HEK293T (cell line): ENCODE data around the gene POLR1H.
"Not testable (repeated sequence)": the region's sequence is repeated elsewhere in the genome, so short reads cannot be mapped to it uniquely, and the experiment has no call there.

Experiments used
- CTCF ChIA-PET: fragments of 350-600 bp; formaldehyde crosslinking; extraction: SDS; loops from one replicate; lab custom pipeline; 2021; ENCODE audit warnings: antibody characterized with exemption, inconsistent platforms; lab: Yijun Ruan, JAX
- POLR2A ChIA-PET: fragments of 350-600 bp; formaldehyde crosslinking; extraction: SDS; loops from one replicate; lab custom pipeline; 2020; ENCODE audit warnings: antibody characterized with exemption, inconsistent platforms; lab: Yijun Ruan, JAX
- DNase-seq: peaks from one replicate; pipeline ENCODE4 v3.0.0; 2012; ENCODE audit warnings: mixed read lengths; ENCODE audit errors: extremely low spot score
- ARNT ChIP-seq: fragments of 450-650 bp; IDR thresholded peaks from 2 replicates; pipeline ENCODE4 v1.6.1; 2017; ENCODE audit warnings: mild to moderate bottlenecking
- BHLHE40 ChIP-seq: fragments of 450-650 bp; IDR thresholded peaks from 2 replicates; pipeline ENCODE4 v1.6.1; 2016; ENCODE audit warnings: mild to moderate bottlenecking, moderate library complexity, borderline replicate concordance
- CTBP1 ChIP-seq: fragments of 450-650 bp; IDR thresholded peaks from 2 replicates; pipeline ENCODE4 v1.6.1; 2016; ENCODE audit warnings: borderline replicate concordance
- ELF4 ChIP-seq: fragments of 450-650 bp; IDR thresholded peaks from 2 replicates; pipeline ENCODE4 v1.6.1; 2017; ENCODE audit warnings: antibody characterized with exemption
- FOXA1 ChIP-seq: fragments of 450-650 bp; IDR thresholded peaks from 2 replicates; pipeline ENCODE4 v1.6.1; 2016; ENCODE audit warnings: mild to moderate bottlenecking
- FOXK2 ChIP-seq: fragments of 450-650 bp; IDR thresholded peaks from 2 replicates; pipeline ENCODE4 v1.6.1; 2016; ENCODE audit warnings: mild to moderate bottlenecking
- FOXM1 ChIP-seq: fragments of 450-650 bp; IDR thresholded peaks from 2 replicates; pipeline ENCODE4 v1.6.1; 2017; ENCODE audit warnings: mild to moderate bottlenecking, borderline replicate concordance
- HDGF ChIP-seq: fragments of 450-650 bp; IDR thresholded peaks from 2 replicates; pipeline ENCODE4 v1.6.1; 2017; ENCODE audit warnings: antibody characterized with exemption, borderline replicate concordance
- L3MBTL2 ChIP-seq: fragments of 450-650 bp; conservative IDR thresholded peaks from 2 replicates; pipeline ENCODE4 v1.6.1; 2016; ENCODE audit warnings: mild to moderate bottlenecking
- LEF1 ChIP-seq: fragments of 450-650 bp; IDR thresholded peaks from 2 replicates; pipeline ENCODE4 v1.6.1; 2017; ENCODE audit warnings: mild to moderate bottlenecking, borderline replicate concordance
- NFRKB ChIP-seq: fragments of 450-650 bp; IDR thresholded peaks from 2 replicates; pipeline ENCODE4 v1.6.1; 2016; ENCODE audit warnings: mild to moderate bottlenecking, moderate library complexity
- SP1 ChIP-seq: fragments of 450-650 bp; IDR thresholded peaks from 2 replicates; pipeline ENCODE4 v1.6.1; 2017
- SUZ12 ChIP-seq: fragments of 450-650 bp; IDR thresholded peaks from 2 replicates; pipeline ENCODE4 v1.6.1; 2016; ENCODE audit warnings: mild to moderate bottlenecking
- TARDBP ChIP-seq: fragments of 450-650 bp; IDR thresholded peaks from 2 replicates; pipeline ENCODE4 v1.6.1; 2016
- ZNF384 ChIP-seq: fragments of 450-650 bp; IDR thresholded peaks from 2 replicates; pipeline ENCODE4 v1.6.1; 2016
- TF ChIP-seq, protein P1 (sequence below): fragments of 450-650 bp; IDR thresholded peaks from 2 replicates; pipeline ENCODE4 v1.6.1; 2016

The POLR1H gene

DNA sequence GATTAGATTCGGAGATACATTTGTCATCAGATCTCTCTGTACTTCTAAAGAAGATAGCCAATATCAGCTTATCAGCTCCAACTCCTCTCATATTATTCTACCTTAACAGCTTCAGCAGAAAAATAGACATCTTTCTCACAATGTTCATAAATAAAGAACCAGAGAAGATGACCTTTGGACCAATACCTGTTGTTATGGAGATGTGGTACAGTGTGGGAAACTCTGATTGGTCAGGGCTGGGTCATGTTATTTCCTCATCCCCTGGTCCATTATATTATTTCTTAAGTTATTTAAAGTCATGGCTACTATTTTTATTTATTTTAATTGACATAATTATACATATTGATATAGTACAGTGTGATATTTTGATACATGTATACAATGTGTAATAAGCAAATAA is 35.9 kb upstream of the POLR1H start:
- TF ChIP-seq CTBP1: no peak
- no peak for TF ChIP-seq BHLHE40
- TF ChIP-seq FOXK2: no peak
- no peak for TF ChIP-seq HDGF
- TF ChIP-seq SP1: no peak
- no peak for TF ChIP-seq NFRKB
- TF ChIP-seq L3MBTL2: no peak
- TF ChIP-seq, protein P1, sequence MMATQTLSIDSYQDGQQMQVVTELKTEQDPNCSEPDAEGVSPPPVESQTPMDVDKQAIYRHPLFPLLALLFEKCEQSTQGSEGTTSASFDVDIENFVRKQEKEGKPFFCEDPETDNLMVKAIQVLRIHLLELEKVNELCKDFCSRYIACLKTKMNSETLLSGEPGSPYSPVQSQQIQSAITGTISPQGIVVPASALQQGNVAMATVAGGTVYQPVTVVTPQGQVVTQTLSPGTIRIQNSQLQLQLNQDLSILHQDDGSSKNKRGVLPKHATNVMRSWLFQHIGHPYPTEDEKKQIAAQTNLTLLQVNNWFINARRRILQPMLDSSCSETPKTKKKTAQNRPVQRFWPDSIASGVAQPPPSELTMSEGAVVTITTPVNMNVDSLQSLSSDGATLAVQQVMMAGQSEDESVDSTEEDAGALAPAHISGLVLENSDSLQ: no peak
- no peak for TF ChIP-seq ELF4
- no peak for TF ChIP-seq FOXM1
- no peak for TF ChIP-seq TARDBP

DNA sequence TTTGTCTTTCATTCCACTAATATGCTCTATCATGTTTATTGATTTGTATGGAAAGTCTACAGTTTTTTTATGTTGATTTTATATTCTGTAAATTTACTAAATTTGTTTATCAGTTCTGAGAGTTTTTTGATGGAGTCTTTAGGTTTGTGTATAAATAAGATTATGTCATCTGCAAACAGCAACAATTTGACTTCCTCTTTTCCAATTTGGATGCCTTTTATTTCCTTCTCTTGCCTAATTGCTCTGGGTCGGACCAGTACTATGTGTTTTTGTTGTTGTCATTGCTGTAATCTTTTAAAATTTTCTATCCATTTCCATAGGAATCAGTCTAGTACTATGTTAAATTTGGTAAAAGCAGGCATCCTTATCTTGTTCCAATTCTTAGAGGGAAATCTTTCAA is 31.5 kb upstream of the POLR1H start:
- DNase-seq: no peak
- ChIA-PET POLR2A (no interaction called here), CTCF (no interaction called here)
- TF ChIP-seq NFRKB (no peak), FOXK2 (no peak), ELF4 (no peak), SP1 (no peak), L3MBTL2 (no peak), HDGF (no peak), BHLHE40 (no peak)

More for the DNA sequence above, 35.9 kb upstream of the POLR1H start:
- DNase-seq: no peak
- ChIA-PET CTCF (interaction anchor here (0.5 kb wide), 1 partner anchor 122 kb away, joined by 3 read pairs; no protein-coding TSS in a partner anchor), POLR2A (interaction anchor here (1.1 kb wide), 1 partner anchor 35 kb away, joined by 3 read pairs; no protein-coding TSS in a partner anchor)

DNA sequence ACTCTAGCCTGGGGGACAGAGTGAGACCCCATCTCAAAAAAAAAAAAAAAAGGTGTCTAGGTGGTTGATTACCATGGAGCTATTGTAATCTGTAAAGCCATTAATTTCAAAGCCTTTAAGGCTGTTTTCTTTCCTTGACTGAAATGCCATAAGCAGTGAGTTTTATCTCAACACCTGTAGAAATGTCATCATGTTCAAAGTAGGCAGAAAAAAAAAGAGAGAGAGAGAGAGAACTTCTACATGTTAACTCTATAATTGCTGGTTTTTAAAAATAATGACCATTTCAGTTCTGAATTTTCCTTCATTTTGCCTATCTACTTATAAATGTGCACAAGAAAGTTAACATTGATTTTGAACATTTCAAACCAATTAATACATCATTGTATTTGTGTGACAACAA is 29.7 kb upstream of the POLR1H start:
- TF ChIP-seq SP1 (no peak), HDGF (no peak), NFRKB (no peak), FOXM1 (no peak), FOXK2 (no peak), ZNF384 (no peak), FOXA1 (no peak), SUZ12 (no peak), BHLHE40 (no peak), CTBP1 (no peak), ARNT (no peak)
- DNase-seq: no peak
- POLR2A ChIA-PET: no interaction called here
- CTCF ChIA-PET: no interaction called here

DNA sequence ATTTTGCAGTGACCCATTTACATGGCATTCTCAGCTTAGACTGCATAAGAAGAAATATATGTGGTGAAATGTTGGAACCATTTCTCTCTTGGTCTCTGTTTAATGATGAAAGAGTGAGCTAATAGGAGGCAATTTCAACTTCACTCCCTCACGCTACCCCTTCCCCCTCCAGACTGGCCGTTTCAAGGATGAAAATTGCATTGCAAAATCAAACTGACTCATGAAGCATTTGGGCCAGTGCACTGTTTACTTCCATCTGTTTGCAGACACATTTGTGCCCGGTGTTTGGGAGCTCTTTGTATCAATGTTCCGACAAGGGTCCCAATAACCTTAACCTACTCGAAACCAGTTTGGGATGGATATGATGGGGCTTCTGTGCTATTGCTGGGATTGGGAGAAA is 27.6 kb upstream of the POLR1H start:
- DNase-seq, POLR2A ChIA-PET, CTCF ChIA-PET: not testable (repeated sequence)

DNA sequence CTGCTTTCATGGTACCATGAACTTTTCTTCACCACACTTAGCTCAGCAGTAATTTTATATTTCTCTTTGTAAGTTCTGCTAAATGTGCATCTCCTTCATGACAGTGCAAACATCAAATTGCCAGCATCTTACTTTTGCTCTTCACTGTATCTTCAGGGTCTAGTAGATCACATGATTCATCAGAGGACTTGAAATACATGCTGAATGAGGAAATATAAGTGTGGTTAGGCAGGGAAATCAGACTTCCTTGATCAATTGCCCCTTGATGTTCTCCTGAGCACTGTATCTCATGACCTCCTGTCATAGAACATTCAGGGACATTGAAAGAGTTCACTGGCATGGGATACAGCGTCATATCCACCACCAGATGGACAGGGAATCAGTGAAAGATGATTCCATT is 25.3 kb upstream of the POLR1H start:
- no peak for DNase-seq
- CTCF ChIA-PET: no interaction called here
- no peak for TF ChIP-seq ELF4
- no peak for TF ChIP-seq CTBP1
- TF ChIP-seq BHLHE40: no peak
- TF ChIP-seq HDGF: no peak
- no peak for TF ChIP-seq SUZ12
- no peak for TF ChIP-seq TARDBP
- TF ChIP-seq L3MBTL2: no peak
- no peak for TF ChIP-seq LEF1
- no peak for TF ChIP-seq SP1
- no peak for TF ChIP-seq FOXK2
- TF ChIP-seq NFRKB: no peak
- TF ChIP-seq ARNT: no peak
- no peak for TF ChIP-seq ZNF384
- POLR2A ChIA-PET: no interaction called here

DNA sequence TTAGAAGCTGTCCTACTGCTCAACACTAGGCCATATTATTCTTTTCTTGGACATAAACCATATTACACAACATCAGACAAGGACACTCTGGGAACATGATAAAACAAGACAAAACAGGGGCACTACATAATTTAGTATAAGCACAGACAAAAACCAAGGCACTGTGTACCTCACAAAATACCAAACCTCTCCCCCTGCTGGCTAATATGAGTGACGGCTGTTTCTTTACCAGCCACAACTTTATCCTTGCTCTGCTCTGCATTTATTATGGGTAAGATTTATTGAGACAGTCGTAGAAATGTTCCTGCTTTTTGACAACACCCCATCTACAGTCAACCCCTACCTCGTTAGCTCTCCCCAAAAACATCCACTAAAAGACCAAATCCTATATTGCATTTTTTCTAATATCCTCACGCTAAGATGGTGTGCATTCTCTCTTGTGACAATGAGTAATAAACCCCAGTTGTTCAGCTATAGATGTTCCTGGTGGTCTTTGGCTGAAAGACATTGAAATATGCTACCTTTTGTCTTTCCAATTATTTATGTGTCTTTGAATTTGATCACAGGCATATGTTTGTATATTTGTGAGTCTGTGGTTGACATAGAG is 23.8 kb upstream of the POLR1H start:
- DNase-seq: peak; percentile 50
- TF ChIP-seq, protein P1: peak; percentile 82
- TF ChIP-seq ARNT: no peak
- ChIA-PET CTCF (interaction anchor here (0.6 to 1.0 kb wide), 3 partner anchors 10 to 60 kb away, joined by 3 to 8 read pairs (median 4); no protein-coding TSS in a partner anchor), POLR2A (interaction anchor here (3.3 kb wide), 1 partner anchor 24 kb away, joined by 12 read pairs; the partner anchor contains the start of gene POLR1H)

DNA sequence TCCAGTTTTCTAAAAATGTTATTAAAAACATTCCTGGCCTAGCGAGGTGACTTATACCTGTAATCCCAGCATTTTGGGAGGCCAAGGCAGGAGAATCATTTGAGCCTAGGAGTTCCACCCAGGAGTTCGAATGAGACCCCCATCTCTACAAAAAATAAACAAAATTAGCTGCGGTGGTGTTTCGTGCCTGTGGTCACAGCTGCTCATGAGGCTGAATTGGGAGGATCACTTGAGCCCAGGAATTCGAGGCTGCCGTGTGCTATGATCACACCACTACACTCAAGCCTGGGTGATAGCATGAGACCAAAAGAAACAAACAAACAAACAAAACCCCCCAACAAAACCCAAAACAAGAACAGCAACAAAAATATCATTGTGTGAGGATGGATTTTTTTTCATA is 19.8 kb upstream of the POLR1H start:
- CTCF ChIA-PET: no interaction called here
- POLR2A ChIA-PET: interaction anchor here (1.3 kb wide), 1 partner anchor 20 kb away, joined by 7 read pairs; the partner anchor contains the start of gene POLR1H

More for the DNA sequence above, 19.8 kb upstream of the POLR1H start:
- TF ChIP-seq SP1: no peak
- TF ChIP-seq NFRKB: no peak
- no peak for TF ChIP-seq ARNT
- TF ChIP-seq, protein P1: no peak
- no peak for TF ChIP-seq TARDBP
- no peak for TF ChIP-seq SUZ12
- no peak for TF ChIP-seq FOXK2
- TF ChIP-seq LEF1: no peak
- no peak for TF ChIP-seq ELF4
- no peak for TF ChIP-seq BHLHE40
- no peak for TF ChIP-seq L3MBTL2
- no peak for TF ChIP-seq ZNF384
- TF ChIP-seq CTBP1: no peak
- no peak for TF ChIP-seq FOXM1
- no peak for TF ChIP-seq FOXA1
- TF ChIP-seq HDGF: no peak
- DNase-seq: no peak
